Esophagus squamous epithelium (tissue), 5 donors: ENCODE data around the gene GABARAPL2. TPM values are rescaled to one million over a fixed set of nuclear protein-coding genes. Genes with fewer than 3 reads are reported as not detected.

Experiments used
- DNase-seq: peaks from one replicate; lab custom pipeline; 2025; lab: John Stamatoyannopoulos, UW
- H3K27ac ChIP-seq, 4 donors: fragments of 200-600 bp; sonication (generic); one replicate each; pipeline ENCODE4 v1.5.1; 2016 to 2019; ENCODE audit warnings: mild to moderate bottlenecking in 1 of 4
- H3K27me3 ChIP-seq, 4 donors: fragments of 200-600 bp; sonication (generic); 1 replicate in 3 of 4; 2 replicates in 1 of 4; pipeline versions ENCODE4 v1.5.1 to v1.6.0; 2017 to 2021; ENCODE audit warnings: antibody characterized with exemption in 1 of 4
- H3K36me3 ChIP-seq, 3 donors: fragments of 200-600 bp; sonication (generic); one replicate each; pipeline ENCODE4 v1.5.1; 2016 to 2019
- H3K4me1 ChIP-seq, 3 donors: fragments of 200-600 bp; sonication (generic); one replicate each; pipeline ENCODE4 v1.5.1; 2017 to 2019
- H3K4me3 ChIP-seq, 4 donors: fragments of 200-600 bp; sonication (generic); 1 replicate in 3 of 4; 2 replicates in 1 of 4; pipeline ENCODE4 v1.5.1; 2016 to 2019; ENCODE audit warnings: mild to moderate bottlenecking in 2 of 4, moderate library complexity in 1 of 4
- H3K9me3 ChIP-seq, 3 donors: fragments of 200-600 bp; sonication (generic); one replicate each; pipeline ENCODE4 v1.5.1; 2016 to 2019
- POLR2A ChIP-seq, 4 donors: fragments of 450-650 bp; IDR thresholded peaks; one replicate each; pipeline ENCODE4 v1.6.1; 2017; ENCODE audit warnings: antibody characterized with exemption in 4 of 4, mild to moderate bottlenecking in 4 of 4, moderate library complexity in 3 of 4
- WGBS, 2 donors: methylation state at CpG; one replicate each; pipeline ENCODE4 v1.1.5; 2018; 5-methylcytosine and 5-hydroxymethylcytosine counted together
- intact Hi-C: fragments of 100-400 bp; cut with DNase I; formaldehyde crosslinking; loops from one replicate; pipeline ENCODE4 v1.15.0; 2022
- total RNA-seq, 4 donors: library from RNA; depleted of rRNA; stranded (reverse); fragments of >200 nt; gene quantifications; one replicate each; pipeline ENCODE4 v1.1.0, GENCODE V29; 2016
- TF ChIP-seq, protein P1 (sequence below), 6 experiments: fragments of 450-650 bp in 4 of 6; fragments of 200-600 bp in 2 of 6; sonication (generic) in 2 of 6; IDR thresholded peaks; one replicate each; pipeline ENCODE4 v1.5.1; 2016 to 2019; ENCODE audit warnings: antibody characterized with exemption in 6 of 6, mild to moderate bottlenecking in 4 of 6, moderate library complexity in 4 of 6
- donor health status: DM: yes; HTN: yes; CAD: no.

Gene GABARAPL2
- total RNA-seq, 4 donors from 2014 or later = 47.4 to 75.0 (median 65.2) TPM

GRCh38 chr16:75593308-75593707 is 27.1 kb downstream of the GABARAPL2 start:
- DNase-seq = no peak
- TF ChIP-seq, protein P1, sequence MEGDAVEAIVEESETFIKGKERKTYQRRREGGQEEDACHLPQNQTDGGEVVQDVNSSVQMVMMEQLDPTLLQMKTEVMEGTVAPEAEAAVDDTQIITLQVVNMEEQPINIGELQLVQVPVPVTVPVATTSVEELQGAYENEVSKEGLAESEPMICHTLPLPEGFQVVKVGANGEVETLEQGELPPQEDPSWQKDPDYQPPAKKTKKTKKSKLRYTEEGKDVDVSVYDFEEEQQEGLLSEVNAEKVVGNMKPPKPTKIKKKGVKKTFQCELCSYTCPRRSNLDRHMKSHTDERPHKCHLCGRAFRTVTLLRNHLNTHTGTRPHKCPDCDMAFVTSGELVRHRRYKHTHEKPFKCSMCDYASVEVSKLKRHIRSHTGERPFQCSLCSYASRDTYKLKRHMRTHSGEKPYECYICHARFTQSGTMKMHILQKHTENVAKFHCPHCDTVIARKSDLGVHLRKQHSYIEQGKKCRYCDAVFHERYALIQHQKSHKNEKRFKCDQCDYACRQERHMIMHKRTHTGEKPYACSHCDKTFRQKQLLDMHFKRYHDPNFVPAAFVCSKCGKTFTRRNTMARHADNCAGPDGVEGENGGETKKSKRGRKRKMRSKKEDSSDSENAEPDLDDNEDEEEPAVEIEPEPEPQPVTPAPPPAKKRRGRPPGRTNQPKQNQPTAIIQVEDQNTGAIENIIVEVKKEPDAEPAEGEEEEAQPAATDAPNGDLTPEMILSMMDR (IDR thresholded peaks at IDR 0.05) = no peak
- TF ChIP-seq POLR2A (IDR thresholded peaks at IDR 0.05) = no peak
- no peaks in the 10 kb centered on the region for H3K4me1 ChIP-seq
- no peaks in the 10 kb centered on the region for H3K9me3 ChIP-seq
- no peak overlapping the region for H3K27ac ChIP-seq
- peaks cover 0 to 26% (median 0%) of the 10 kb centered on the region in 3 donors for H3K36me3 ChIP-seq
- H3K4me3 ChIP-seq = no peak overlapping the region
- H3K27me3 ChIP-seq = no peaks in the 10 kb centered on the region
- intact Hi-C loops = no loop called here
- 89 to 95% methylated on average over 6 of the region's 6 CpGs for WGBS, 2 donors

DNA sequence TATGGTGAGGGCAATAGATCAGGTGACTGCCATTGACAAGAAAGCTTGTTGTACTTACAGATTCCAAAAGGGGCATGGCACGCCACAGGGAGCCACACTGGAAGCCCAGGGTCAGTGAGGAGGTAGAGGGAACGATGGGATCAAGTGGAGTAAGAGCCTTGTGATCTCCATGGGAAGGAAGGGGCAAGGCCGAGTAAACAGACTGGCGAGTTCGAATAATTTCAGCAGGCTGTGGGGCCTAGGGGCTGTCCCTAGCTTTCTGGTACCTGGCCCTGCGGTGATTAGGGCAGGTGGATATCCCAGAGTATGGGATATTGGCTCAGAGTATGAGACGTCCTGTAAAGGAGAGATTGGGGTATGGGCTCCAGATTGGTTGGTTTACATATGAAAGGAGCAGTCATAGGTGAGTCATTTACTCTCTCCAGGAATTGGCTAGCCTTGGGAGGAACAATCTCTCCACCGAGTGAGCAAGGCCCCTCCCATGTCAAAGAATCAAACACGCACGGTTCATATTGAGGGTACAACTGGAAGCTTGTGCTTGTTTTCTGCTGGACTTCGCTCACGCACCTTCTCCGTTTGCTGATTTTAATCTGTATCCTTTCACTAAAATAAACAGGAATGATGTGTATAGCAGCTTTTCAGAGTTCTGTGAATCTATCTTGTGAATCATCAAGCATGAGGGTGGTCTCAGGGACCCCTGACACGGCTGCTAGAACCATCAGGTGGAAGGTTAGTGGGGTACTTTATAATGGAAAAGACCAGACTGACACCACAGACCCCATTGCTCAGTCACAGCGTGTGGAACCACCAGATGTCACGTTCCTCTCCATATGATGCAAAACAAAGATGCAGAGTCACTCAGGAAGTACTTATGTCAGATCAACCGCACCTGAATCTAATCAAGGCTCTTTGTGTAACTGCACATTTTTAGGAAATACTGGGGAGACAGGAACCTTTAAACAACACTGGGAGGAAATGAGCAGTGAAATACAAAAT is 27.9 kb downstream of the GABARAPL2 start:
- peak overlapping the region in 1 of 4 donors; percentile 15 for H3K27ac ChIP-seq
- peaks cover 0 to 33% (median 1%) of the 10 kb centered on the region in 3 donors for H3K36me3 ChIP-seq
- no peak overlapping the region for H3K4me3 ChIP-seq
- DNase-seq = no peak
- no peaks in the 10 kb centered on the region for H3K27me3 ChIP-seq
- no peaks in the 10 kb centered on the region for H3K9me3 ChIP-seq
- no peaks in the 10 kb centered on the region for H3K4me1 ChIP-seq
- no peak for TF ChIP-seq POLR2A (IDR thresholded peaks at IDR 0.05)
- TF ChIP-seq, protein P1 (IDR thresholded peaks at IDR 0.05) = no peak
- 71 to 75% methylated on average over 17 of the region's 17 CpGs for WGBS, 2 donors
- intact Hi-C loops = no loop called here

GRCh38 chr16:75599452-75600277 is 33.5 kb downstream of the GABARAPL2 start:
- 93 to 95% methylated on average over 6 of the region's 6 CpGs for WGBS, 2 donors
- TF ChIP-seq, protein P1 (IDR thresholded peaks at IDR 0.05) = no peak
- TF ChIP-seq POLR2A (IDR thresholded peaks at IDR 0.05) = no peak
- Histone ChIP-seq H3K27me3 (no peaks in the 10 kb centered on the region), H3K4me3 (no peak overlapping the region), H3K4me1 (no peaks in the 10 kb centered on the region), H3K27ac (no peak overlapping the region), H3K36me3 (peaks cover 7 to 84% (median 12%) of the 10 kb centered on the region in 3 donors), H3K9me3 (peaks cover 0 to 7% (median 0%) of the 10 kb centered on the region in 3 donors)
- DNase-seq = no peak
- intact Hi-C loops = no loop called here

GRCh38 chr16:75603241-75603640 is 37.1 kb downstream of the GABARAPL2 start:
- H3K36me3 ChIP-seq = peaks cover 7 to 94% (median 23%) of the 10 kb centered on the region in 3 donors
- H3K27me3 ChIP-seq = no peaks in the 10 kb centered on the region
- whole genome bisulfite sequencing, 2 donors = 65 to 76% methylated on average over 3 to 4 of the region's 4 CpGs
- H3K4me1 ChIP-seq = no peaks in the 10 kb centered on the region
- H3K27ac ChIP-seq = no peak overlapping the region
- H3K4me3 ChIP-seq = no peak overlapping the region
- H3K9me3 ChIP-seq = peaks cover 0 to 7% (median 0%) of the 10 kb centered on the region in 3 donors
- intact Hi-C loops = no loop called here
- no peak for TF ChIP-seq POLR2A (IDR thresholded peaks at IDR 0.05)
- TF ChIP-seq, protein P1 (IDR thresholded peaks at IDR 0.05) = no peak
- DNase-seq = no peak
